C4-2B (cell line): ENCODE measurements around the gene SLC38A2.
A peak's percentile ranks its signal among the peaks of the same experiment; 100 is the strongest.

Experiments used
- H3K27ac ChIP-seq: fragments of 450-650 bp; 2 replicates; pipeline ENCODE4 v1.5.1; 2017
- ZFX ChIP-seq: fragments of 450-650 bp; IDR thresholded peaks from 2 replicates; pipeline ENCODE4 v1.6.1; 2017
- TF ChIP-seq, protein P1 (sequence below): fragments of 450-650 bp; conservative IDR thresholded peaks from 2 replicates; pipeline ENCODE4 v1.5.1; 2017; ENCODE audit warnings: mild to moderate bottlenecking

SLC38A2 gene

DNA sequence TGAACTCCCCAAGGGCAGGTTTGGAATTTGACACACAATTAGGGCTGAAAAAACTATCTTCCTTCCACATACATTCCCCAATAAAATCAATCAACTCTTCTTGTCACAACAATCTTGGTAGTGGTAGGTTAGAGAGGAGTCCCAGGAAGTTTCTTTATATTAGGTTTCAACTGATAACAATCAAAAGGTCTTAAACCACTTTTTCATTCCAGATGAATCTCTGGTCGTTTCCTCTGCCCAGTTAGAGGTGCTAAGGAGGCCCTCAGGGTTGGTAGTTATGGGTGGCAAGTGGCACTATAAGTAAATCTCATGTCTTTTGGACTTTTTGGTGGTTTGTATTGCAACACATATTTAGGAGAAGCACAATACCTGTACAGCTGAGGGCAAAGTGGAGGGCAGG is 1.7 kb upstream of the SLC38A2 start:
- no peak overlapping the region for H3K27ac ChIP-seq
- TF ChIP-seq, protein P1, sequence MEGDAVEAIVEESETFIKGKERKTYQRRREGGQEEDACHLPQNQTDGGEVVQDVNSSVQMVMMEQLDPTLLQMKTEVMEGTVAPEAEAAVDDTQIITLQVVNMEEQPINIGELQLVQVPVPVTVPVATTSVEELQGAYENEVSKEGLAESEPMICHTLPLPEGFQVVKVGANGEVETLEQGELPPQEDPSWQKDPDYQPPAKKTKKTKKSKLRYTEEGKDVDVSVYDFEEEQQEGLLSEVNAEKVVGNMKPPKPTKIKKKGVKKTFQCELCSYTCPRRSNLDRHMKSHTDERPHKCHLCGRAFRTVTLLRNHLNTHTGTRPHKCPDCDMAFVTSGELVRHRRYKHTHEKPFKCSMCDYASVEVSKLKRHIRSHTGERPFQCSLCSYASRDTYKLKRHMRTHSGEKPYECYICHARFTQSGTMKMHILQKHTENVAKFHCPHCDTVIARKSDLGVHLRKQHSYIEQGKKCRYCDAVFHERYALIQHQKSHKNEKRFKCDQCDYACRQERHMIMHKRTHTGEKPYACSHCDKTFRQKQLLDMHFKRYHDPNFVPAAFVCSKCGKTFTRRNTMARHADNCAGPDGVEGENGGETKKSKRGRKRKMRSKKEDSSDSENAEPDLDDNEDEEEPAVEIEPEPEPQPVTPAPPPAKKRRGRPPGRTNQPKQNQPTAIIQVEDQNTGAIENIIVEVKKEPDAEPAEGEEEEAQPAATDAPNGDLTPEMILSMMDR = no peak
- TF ChIP-seq ZFX = no peak

DNA sequence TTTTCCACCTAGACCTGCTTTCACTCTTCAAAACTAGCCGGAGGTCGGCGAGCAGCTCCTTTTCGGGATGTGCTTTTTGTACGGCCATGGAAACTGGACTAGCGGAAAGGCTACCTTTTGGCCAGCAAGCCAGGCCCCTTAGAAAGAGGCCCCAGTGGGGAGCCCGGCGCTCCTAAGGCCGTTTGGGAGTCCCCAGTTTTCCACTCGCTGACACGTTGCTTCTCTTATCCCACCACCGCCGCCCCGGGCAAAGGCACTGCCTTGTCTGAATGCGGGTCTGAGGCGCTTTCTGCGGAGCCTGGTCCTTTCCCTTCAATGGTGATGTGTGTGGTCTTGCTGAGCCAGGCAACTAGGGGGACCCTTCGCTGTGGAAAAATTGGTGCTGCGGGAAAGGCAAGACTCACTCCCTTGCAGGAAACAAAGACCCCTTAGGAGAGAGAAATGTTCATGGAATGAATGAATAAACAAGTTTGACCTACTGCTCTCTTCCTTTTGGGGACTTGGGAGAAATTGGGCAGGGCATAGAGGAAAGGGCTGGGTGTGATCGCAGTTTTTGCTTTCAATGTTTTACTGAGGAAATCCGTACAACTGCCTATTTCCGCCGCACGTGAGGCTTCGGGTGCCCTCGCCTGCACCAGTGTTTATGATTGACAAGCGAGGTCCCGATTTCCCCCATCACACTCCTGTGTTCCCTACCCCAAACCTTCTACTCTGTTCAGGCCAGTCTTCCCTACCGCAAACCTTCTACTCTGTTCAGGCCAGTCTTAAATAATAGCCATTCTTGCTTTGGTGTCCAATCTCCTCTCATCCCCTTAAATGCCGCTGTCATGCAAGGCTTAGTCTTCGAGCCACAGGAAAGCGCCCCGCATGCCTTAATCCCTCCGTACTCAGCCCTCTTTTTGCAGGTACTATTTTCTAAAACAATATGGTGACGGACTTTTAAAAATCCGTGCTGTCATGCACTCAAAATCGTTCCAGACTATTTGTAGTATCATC is 1.0 kb upstream of the SLC38A2 start:
- H3K27ac ChIP-seq = peak overlapping the region; percentile 99
- TF ChIP-seq, protein P1 = no peak
- no peak for TF ChIP-seq ZFX

DNA sequence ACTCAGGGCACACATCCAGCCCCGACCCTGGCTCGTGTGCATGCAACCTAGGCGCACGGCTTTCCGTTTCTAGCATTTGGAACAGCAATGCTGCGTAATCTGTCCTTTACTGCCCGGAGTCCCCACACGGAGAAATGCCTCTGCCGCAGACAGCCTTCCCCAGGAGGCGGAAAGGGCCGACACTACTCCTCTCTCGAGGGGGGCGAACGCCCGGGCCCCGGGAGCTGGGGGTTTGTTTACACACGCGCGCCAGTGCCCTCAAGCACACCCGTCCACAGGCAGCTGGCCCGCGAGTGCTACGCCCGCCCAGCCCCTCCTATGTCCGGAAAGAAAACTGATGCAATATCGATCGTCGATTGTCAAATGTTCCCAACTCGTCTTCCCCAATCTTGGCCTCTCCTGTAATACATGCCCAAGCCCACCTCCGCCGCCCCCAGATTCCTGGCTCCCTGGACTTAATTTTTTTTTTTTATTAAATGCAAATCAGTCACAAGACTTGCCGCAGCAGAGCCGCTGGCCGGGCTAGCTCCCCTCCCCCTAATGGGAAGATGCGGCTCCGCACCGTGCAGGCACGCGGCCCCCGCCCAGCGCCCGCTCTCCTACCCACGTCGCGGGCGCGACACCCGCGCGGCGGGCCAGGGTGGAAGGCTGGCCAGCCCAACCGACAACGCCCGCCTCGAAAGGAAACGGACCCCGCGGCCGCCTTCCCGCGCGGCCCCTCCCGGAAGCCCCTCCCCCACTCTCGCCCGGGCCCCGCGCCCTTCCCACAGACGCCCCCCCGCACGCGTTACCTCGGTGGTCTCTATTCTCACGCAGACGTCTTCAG is 642 bp downstream of the SLC38A2 start:
- peak overlapping the region; percentile 99 for H3K27ac ChIP-seq
- TF ChIP-seq, protein P1 = no peak
- no peak for TF ChIP-seq ZFX

DNA sequence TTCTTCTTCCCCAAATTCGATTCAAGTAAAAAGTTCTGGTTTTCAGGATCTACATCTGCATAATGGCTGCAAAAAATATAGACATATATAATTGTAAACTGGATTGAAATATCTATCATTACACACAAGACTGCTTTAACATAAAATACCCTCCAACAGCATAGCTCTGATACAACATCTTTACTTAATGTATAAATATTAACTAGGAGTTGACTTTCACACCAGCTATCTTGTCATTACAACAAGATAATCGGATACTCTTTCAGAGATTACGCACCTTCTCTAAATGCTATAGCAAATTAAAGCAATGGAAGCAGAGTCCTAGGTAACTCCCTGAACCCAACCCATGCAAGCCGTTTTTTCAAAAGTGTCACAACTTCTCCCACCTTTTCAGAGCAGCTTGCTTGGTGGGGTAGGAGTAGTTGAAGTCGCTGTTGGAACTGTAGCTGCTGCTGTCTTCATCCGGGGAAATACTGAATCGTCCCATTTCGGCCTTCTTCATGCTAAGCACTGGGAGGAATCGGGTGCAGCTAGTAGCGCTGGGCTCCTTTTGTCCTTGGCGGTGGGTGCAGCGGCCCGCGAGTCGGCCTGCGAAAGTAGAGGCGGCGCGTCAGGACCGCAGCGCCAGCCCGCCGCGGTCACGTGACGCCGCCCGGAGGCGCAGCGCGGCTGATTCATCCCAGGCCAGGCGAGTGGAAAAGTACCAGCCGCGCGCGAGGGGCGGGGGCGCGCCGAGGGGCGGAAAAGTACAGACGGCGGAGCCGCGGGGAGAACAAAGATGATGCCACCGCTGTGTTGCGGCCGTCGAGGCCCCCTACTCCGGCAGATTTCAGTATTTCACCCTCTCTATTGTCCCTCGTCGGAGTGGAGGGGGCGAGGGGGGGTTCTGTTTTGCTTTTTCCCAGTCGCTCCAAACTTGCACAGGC is 1.5 kb downstream of the SLC38A2 start:
- TF ChIP-seq, protein P1 = no peak; the same call in 1 of the 2 replicates
- 0 out of 2 replicates have a peak, but pooled peaks have one; percentile 2 for TF ChIP-seq ZFX
- H3K27ac ChIP-seq = peak overlapping the region; percentile 99

DNA sequence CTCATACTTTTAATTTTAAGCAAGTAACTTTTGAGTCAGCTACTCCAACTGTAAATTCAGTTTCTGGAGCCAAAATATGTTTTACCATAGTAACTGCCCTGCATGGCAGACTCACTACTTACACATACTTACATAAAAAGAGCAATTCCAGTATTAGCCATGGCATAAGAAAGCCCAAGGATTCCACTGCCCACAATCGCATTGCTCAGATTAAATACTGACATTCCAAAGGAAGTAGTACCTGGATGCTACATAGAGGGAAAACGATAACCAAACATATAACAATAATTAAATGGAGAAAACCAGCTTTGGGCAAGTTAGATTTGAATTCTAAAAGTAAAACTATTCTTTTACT is 2.2 kb downstream of the SLC38A2 start:
- TF ChIP-seq ZFX = no peak
- TF ChIP-seq, protein P1 = no peak
- H3K27ac ChIP-seq = no peak overlapping the region

DNA sequence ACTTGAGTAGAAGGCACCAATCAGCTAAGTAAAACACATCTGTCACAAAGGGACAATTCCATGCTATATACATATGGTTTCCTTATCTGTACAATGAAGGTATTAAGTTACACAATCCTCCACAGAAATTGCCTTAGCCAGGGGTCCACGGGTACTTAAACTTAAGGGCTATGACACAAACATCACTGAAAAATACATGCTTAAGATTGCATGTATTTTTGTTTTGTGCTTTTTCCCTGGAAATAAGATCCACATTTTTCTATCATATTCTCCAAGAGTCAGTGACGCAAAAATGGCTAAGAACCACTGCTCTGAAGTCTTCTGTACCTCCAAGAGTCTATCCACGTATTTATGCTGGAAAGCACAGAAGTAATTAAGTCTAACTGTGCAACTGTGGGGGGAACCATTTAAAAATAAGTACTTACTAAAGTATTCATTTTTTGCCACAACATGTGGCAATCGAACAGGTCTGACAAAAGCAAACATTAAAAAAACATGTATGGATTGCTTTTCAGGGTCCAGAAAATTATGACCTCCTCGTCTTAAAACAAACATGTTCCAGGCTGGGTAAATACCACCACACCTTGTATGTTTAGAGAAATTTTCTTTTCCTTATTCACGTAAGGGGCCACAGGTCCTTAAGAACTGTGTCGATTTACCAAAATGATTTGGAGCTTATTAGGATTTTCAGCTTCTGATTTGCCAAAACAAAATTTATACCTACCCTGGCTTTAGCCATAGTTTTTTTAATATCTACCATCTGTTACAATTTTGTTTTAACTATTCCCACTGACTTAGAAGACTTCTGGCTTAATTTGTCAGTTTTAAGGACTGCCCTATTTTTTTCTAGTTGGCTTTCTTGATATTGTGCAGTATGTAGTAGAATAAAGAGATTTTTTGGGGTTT is 2.8 kb downstream of the SLC38A2 start:
- no peak overlapping the region for H3K27ac ChIP-seq
- no peak for TF ChIP-seq ZFX
- TF ChIP-seq, protein P1 = no peak
